WTC11 (cell line): ENCODE data around the gene PDE8A. TPM values are rescaled to one million over a fixed set of nuclear protein-coding genes. Genes with fewer than 3 reads are reported as not detected.

Experiments used
- ATAC-seq: fragments of 200-7000 bp; cut with Tn5 transposase; 2 replicates; pipeline ENCODE4 v1.10.0; 2021; ENCODE audit warnings: mild to moderate bottlenecking, moderate library complexity
- CTCF ChIA-PET: fragments of 300-600 bp; sonication (Branson Sonifier 250); formaldehyde crosslinking; loops from one replicate; lab custom pipeline; 2021; ENCODE audit warnings: antibody characterized with exemption; lab: Charles Lee
- POLR2A ChIA-PET: fragments of 350-600 bp; sonication (Branson Sonifier 250); formaldehyde crosslinking; loops from one replicate; lab custom pipeline; 2021; ENCODE audit warnings: antibody characterized with exemption; lab: Charles Lee
- DNase-seq: peaks from one replicate; pipeline ENCODE4 v3.0.0; 2021; ENCODE audit warnings: low spot score
- H3K27ac Mint-ChIP-seq: 2 replicates; pipeline ENCODE4 v1.8.0; 2021; ENCODE audit warnings: mixed read lengths
- H3K27me3 Mint-ChIP-seq: 2 replicates; pipeline ENCODE4 v1.8.0; 2021; ENCODE audit warnings: low read depth, mild to moderate bottlenecking, moderate library complexity, mixed read lengths
- H3K36me3 Mint-ChIP-seq: 2 replicates; pipeline ENCODE4 v1.8.0; 2021; ENCODE audit warnings: mixed read lengths
- H3K4me1 Mint-ChIP-seq: 2 replicates; pipeline ENCODE4 v1.8.0; 2022; ENCODE audit warnings: mixed read lengths
- H3K4me3 Mint-ChIP-seq: 2 replicates; pipeline ENCODE4 v1.8.0; 2021; ENCODE audit warnings: mild to moderate bottlenecking, moderate library complexity, mixed read lengths
- H3K9me3 Mint-ChIP-seq: 2 replicates; pipeline ENCODE4 v1.8.0; 2021; ENCODE audit warnings: mixed read lengths
- ETV6 ChIP-seq: sonication (generic); formaldehyde crosslinking; IDR thresholded peaks from 2 replicates; pipeline ENCODE4 v1.8.1; 2022; ENCODE audit warnings: mild to moderate bottlenecking, missing genetic modification reagents
- FOXP1 ChIP-seq: sonication (generic); formaldehyde crosslinking; IDR thresholded peaks from 2 replicates; pipeline ENCODE4 v1.8.0; 2022; ENCODE audit warnings: missing genetic modification reagents, mild to moderate bottlenecking, moderate library complexity, borderline replicate concordance
- GTF2I ChIP-seq: fragments of 250-450 bp; sonication (Bioruptor Pico); conservative IDR thresholded peaks from 2 replicates; pipeline ENCODE4 v1.4.0; 2021; ENCODE audit warnings: mild to moderate bottlenecking
- HMGA2 ChIP-seq: fragments of 250-450 bp; sonication (Bioruptor Pico); IDR thresholded peaks from 2 replicates; pipeline ENCODE4 v1.4.0; 2021; ENCODE audit warnings: mild to moderate bottlenecking, moderate library complexity
- HMGXB4 ChIP-seq: sonication (generic); formaldehyde crosslinking; IDR thresholded peaks from 2 replicates; pipeline ENCODE4 v1.8.1; 2023; ENCODE audit warnings: mild to moderate bottlenecking, moderate library complexity, missing genetic modification reagents
- JUN ChIP-seq: sonication (generic); formaldehyde crosslinking; IDR thresholded peaks from 2 replicates; pipeline ENCODE4 v1.8.0; 2023; ENCODE audit warnings: mild to moderate bottlenecking, missing genetic modification reagents
- ZNF423 ChIP-seq: fragments of 250-450 bp; sonication (Bioruptor Pico); IDR thresholded peaks from 2 replicates; pipeline ENCODE4 v2.1.2; 2022; ENCODE audit warnings: mild to moderate bottlenecking, moderate library complexity
- ZNF671 ChIP-seq: fragments of 250-450 bp; sonication (Bioruptor Pico); IDR thresholded peaks from 2 replicates; pipeline ENCODE4 v1.8.0; 2021; ENCODE audit warnings: mild to moderate bottlenecking
- total RNA-seq: library from RNA; stranded (reverse); gene quantifications from 3 replicates; pipeline ENCODE4 v1.2.3, GENCODE V29; 2021
- TF ChIP-seq, protein P1 (sequence below): sonication (generic); formaldehyde crosslinking; IDR thresholded peaks from 2 replicates; pipeline ENCODE4 v1.8.0; 2023; ENCODE audit warnings: missing genetic modification reagents, mild to moderate bottlenecking, borderline replicate concordance
- TF ChIP-seq, protein P2 (sequence below): sonication (generic); formaldehyde crosslinking; IDR thresholded peaks from 2 replicates; pipeline ENCODE4 v1.8.0; 2022; ENCODE audit warnings: mild to moderate bottlenecking, missing genetic modification reagents
- TF ChIP-seq, protein P3 (sequence below): fragments of 250-450 bp; sonication (Bioruptor Pico); IDR thresholded peaks from 2 replicates; pipeline ENCODE4 v1.9.0; 2021; ENCODE audit warnings: moderate library complexity, mild to moderate bottlenecking, inconsistent platforms, borderline replicate concordance
- TF ChIP-seq, protein P4 (sequence below): fragments of 250-450 bp; sonication (Bioruptor Pico); conservative IDR thresholded peaks from 2 replicates; pipeline ENCODE4 v1.9.0; 2021; ENCODE audit warnings: mild to moderate bottlenecking
- TF ChIP-seq, protein P5 (sequence below): sonication (generic); formaldehyde crosslinking; IDR thresholded peaks from 2 replicates; pipeline ENCODE4 v1.8.0; 2023; ENCODE audit warnings: mild to moderate bottlenecking, missing genetic modification reagents
- TF ChIP-seq, protein P6 (sequence below): sonication (generic); formaldehyde crosslinking; IDR thresholded peaks from 2 replicates; pipeline ENCODE4 v1.8.1; 2022; ENCODE audit warnings: low read depth, mild to moderate bottlenecking, moderate library complexity, missing genetic modification reagents, borderline replicate concordance

The PDE8A gene
- total RNA-seq, 1 experiment from 2014 or later = 13.9 TPM

DNA sequence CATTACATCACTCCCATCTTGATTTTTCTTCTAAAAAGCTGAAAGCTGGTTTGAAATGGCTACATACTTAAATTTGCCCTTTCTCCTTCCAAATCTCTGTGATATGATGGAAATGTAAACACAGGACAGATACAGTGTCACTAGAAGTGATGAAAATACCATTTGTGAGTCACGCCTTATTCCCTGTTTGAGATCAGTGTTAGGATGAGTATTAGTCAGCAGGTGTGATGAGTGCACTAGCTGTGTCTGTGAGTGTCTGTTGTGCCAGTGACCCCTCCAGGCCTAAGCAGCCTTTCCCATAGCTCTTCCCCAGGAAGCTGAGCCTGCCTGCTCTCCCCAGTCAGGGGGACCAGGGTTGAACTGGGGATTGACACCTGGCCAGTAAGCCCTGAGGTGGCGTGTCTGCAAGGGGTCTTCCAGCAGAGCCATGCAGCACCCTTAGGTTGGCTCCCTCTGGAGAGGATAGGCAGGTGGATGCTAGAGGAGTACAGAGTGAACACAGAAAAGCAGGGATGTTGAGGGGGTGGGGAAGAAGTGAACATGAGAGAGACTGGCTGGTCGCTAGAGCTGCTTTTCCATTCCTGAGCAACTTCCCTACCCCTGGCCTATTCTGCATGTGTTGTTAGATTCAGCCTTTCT, 92.0 kb downstream of the PDE8A start:
- peaks cover 5% of the 10 kb centered on the region for H3K4me1 Mint-ChIP-seq
- no peak overlapping the region for H3K4me3 Mint-ChIP-seq
- ChIA-PET POLR2A (no interaction called here), CTCF (interaction anchor here (1.3 kb wide), 1 partner anchor 256 kb away, joined by 3 read pairs; no protein-coding TSS in a partner anchor)
- TF ChIP-seq ETV6 (CRISPR knock-in tag) (no peak), JUN (CRISPR knock-in tag) (no peak), HMGA2 (no peak), GTF2I (CRISPR knock-in tag) (no peak), FOXP1 (CRISPR knock-in tag) (no peak)
- TF ChIP-seq, protein P1, sequence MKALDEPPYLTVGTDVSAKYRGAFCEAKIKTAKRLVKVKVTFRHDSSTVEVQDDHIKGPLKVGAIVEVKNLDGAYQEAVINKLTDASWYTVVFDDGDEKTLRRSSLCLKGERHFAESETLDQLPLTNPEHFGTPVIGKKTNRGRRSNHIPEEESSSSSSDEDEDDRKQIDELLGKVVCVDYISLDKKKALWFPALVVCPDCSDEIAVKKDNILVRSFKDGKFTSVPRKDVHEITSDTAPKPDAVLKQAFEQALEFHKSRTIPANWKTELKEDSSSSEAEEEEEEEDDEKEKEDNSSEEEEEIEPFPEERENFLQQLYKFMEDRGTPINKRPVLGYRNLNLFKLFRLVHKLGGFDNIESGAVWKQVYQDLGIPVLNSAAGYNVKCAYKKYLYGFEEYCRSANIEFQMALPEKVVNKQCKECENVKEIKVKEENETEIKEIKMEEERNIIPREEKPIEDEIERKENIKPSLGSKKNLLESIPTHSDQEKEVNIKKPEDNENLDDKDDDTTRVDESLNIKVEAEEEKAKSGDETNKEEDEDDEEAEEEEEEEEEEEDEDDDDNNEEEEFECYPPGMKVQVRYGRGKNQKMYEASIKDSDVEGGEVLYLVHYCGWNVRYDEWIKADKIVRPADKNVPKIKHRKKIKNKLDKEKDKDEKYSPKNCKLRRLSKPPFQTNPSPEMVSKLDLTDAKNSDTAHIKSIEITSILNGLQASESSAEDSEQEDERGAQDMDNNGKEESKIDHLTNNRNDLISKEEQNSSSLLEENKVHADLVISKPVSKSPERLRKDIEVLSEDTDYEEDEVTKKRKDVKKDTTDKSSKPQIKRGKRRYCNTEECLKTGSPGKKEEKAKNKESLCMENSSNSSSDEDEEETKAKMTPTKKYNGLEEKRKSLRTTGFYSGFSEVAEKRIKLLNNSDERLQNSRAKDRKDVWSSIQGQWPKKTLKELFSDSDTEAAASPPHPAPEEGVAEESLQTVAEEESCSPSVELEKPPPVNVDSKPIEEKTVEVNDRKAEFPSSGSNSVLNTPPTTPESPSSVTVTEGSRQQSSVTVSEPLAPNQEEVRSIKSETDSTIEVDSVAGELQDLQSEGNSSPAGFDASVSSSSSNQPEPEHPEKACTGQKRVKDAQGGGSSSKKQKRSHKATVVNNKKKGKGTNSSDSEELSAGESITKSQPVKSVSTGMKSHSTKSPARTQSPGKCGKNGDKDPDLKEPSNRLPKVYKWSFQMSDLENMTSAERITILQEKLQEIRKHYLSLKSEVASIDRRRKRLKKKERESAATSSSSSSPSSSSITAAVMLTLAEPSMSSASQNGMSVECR (CRISPR knock-in tag) = no peak
- TF ChIP-seq, protein P2, sequence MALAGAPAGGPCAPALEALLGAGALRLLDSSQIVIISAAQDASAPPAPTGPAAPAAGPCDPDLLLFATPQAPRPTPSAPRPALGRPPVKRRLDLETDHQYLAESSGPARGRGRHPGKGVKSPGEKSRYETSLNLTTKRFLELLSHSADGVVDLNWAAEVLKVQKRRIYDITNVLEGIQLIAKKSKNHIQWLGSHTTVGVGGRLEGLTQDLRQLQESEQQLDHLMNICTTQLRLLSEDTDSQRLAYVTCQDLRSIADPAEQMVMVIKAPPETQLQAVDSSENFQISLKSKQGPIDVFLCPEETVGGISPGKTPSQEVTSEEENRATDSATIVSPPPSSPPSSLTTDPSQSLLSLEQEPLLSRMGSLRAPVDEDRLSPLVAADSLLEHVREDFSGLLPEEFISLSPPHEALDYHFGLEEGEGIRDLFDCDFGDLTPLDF (CRISPR knock-in tag) = no peak
- TF ChIP-seq, protein P3, sequence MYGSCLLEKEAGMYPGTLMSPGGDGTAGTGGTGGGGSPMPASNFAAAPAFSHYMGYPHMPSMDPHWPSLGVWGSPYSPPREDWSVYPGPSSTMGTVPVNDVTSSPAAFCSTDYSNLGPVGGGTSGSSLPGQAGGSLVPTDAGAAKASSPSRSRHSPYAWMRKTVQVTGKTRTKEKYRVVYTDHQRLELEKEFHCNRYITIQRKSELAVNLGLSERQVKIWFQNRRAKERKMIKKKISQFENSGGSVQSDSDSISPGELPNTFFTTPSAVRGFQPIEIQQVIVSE = no peak
- no peaks in the 10 kb centered on the region; the same call in 1 of the 2 replicates for H3K36me3 Mint-ChIP-seq
- no peaks in the 10 kb centered on the region for H3K9me3 Mint-ChIP-seq
- DNase-seq (no peak), ATAC-seq (no peak)
- no peaks in the 10 kb centered on the region for H3K27me3 Mint-ChIP-seq
- H3K27ac Mint-ChIP-seq = no peak overlapping the region

GRCh38 chr15:85086855-85087254, 105.2 kb downstream of the PDE8A start:
- H3K4me1 Mint-ChIP-seq = peaks cover 4% of the 10 kb centered on the region; the same call in 1 of the 2 replicates
- no peak for DNase-seq
- TF ChIP-seq ZNF671 (no peak), HMGXB4 (CRISPR knock-in tag) (no peak), ZNF423 (CRISPR knock-in tag) (no peak)
- TF ChIP-seq, protein P1 (CRISPR knock-in tag) = no peak
- TF ChIP-seq, protein P4, sequence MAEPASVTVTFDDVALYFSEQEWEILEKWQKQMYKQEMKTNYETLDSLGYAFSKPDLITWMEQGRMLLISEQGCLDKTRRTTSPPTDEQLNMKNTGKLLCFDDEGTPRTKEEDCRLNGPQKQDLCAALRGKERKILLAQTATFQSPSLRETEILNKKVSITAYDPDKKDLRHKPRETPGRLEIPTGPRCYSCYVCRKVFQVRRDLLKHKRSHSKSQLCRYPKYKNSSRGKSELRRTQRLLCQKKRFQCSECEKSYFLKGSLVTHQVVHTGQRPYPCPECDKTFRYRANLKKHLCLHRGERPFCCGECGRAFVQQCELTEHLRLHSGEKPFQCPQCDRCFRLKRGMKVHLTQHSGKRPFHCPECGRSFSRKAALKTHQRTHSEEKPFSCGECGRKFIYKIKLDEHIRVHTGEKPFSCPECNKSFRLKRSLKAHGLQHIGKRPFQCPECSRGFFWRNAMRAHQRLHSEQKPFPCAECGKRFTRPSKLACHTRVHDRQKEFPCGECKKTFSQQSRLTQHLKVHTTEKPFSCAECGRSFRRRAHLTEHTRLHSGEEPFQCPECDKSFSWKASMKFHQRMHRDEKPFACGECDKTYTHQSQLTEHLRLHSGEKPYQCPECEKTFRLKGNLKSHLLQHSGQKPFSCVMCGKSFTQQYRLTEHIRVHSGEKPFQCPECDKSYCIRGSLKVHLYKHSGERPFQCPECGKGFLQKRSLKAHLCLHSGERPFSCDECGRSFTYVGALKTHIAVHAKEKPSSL (CRISPR knock-in tag) = no peak
- TF ChIP-seq, protein P5, sequence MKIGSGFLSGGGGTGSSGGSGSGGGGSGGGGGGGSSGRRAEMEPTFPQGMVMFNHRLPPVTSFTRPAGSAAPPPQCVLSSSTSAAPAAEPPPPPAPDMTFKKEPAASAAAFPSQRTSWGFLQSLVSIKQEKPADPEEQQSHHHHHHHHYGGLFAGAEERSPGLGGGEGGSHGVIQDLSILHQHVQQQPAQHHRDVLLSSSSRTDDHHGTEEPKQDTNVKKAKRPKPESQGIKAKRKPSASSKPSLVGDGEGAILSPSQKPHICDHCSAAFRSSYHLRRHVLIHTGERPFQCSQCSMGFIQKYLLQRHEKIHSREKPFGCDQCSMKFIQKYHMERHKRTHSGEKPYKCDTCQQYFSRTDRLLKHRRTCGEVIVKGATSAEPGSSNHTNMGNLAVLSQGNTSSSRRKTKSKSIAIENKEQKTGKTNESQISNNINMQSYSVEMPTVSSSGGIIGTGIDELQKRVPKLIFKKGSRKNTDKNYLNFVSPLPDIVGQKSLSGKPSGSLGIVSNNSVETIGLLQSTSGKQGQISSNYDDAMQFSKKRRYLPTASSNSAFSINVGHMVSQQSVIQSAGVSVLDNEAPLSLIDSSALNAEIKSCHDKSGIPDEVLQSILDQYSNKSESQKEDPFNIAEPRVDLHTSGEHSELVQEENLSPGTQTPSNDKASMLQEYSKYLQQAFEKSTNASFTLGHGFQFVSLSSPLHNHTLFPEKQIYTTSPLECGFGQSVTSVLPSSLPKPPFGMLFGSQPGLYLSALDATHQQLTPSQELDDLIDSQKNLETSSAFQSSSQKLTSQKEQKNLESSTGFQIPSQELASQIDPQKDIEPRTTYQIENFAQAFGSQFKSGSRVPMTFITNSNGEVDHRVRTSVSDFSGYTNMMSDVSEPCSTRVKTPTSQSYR (CRISPR knock-in tag) = no peak
- TF ChIP-seq, protein P6, sequence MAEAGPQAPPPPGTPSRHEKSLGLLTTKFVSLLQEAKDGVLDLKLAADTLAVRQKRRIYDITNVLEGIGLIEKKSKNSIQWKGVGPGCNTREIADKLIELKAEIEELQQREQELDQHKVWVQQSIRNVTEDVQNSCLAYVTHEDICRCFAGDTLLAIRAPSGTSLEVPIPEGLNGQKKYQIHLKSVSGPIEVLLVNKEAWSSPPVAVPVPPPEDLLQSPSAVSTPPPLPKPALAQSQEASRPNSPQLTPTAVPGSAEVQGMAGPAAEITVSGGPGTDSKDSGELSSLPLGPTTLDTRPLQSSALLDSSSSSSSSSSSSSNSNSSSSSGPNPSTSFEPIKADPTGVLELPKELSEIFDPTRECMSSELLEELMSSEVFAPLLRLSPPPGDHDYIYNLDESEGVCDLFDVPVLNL = no peak

More at GRCh38 chr15:85086855-85087254, 105.2 kb downstream of the PDE8A start:
- ATAC-seq = no peak
- peaks cover 5% of the 10 kb centered on the region; the same call in 1 of the 2 replicates for H3K9me3 Mint-ChIP-seq
- ChIA-PET POLR2A (no interaction called here), CTCF (no interaction called here)
- H3K27ac Mint-ChIP-seq = no peak overlapping the region
- peaks cover 7% of the 10 kb centered on the region for H3K36me3 Mint-ChIP-seq
- H3K4me3 Mint-ChIP-seq = no peak overlapping the region
- H3K27me3 Mint-ChIP-seq = no peaks in the 10 kb centered on the region
